CD14-positive monocyte (primary cell): Measurements from ENCODE around the gene ZP2. TPM values are rescaled to one million over a fixed set of nuclear protein-coding genes. Genes with fewer than 3 reads are reported as not detected.

ENCODE experiments used
- DNase-seq, 3 donors: peaks; one replicate each; pipeline ENCODE4 v3.0.0-alpha.2; 2011 to 2022
- H2AFZ ChIP-seq: 2 replicates; pipeline ENCODE4 v1.6.0; 2012; ENCODE audit warnings: mild to moderate bottlenecking, low read depth, low read length, inconsistent platforms; ENCODE audit not compliant: insufficient read depth, poor library complexity, severe bottlenecking
- H3K27ac ChIP-seq, 2 donors: 1 replicate in 1 of 2; 2 replicates in 1 of 2; pipeline ENCODE4 v1.5.1; 2012 to 2013; ENCODE audit warnings: low read length in 2 of 2, control low read depth in 1 of 2, inconsistent platforms in 1 of 2, low read depth in 1 of 2, mild to moderate bottlenecking in 1 of 2
- H3K27me3 ChIP-seq, 2 donors: one replicate each; pipeline versions ENCODE4 v1.6.0 to v1.6.1; 2011 to 2013; ENCODE audit warnings: low read length in 2 of 2; ENCODE audit not compliant: control insufficient read depth in 2 of 2, insufficient read depth in 2 of 2
- H3K36me3 ChIP-seq, 2 donors: replicated peaks in 1 of 2; 1 replicate in 1 of 2; 2 replicates in 1 of 2; pipeline versions ENCODE4 v1.5.1 to v1.6.1; 2012 to 2013; ENCODE audit warnings: low read length in 2 of 2, control low read depth in 1 of 2, inconsistent platforms in 1 of 2, mild to moderate bottlenecking in 1 of 2; ENCODE audit not compliant: insufficient read depth in 2 of 2, control insufficient read depth in 1 of 2
- H3K4me1 ChIP-seq, 2 donors: 1 replicate in 1 of 2; 2 replicates in 1 of 2; pipeline versions ENCODE4 v1.5.1 to v1.6.1; 2012 to 2013; ENCODE audit warnings: low read length in 2 of 2, control low read depth in 1 of 2, inconsistent platforms in 1 of 2, mild to moderate bottlenecking in 1 of 2, moderate library complexity in 1 of 2; ENCODE audit not compliant: insufficient read depth in 2 of 2, control insufficient read depth in 1 of 2
- H3K4me2 ChIP-seq: replicated peaks from 2 replicates; pipeline ENCODE3; 2012; ENCODE audit warnings: low read length, moderate library complexity, mild to moderate bottlenecking; ENCODE audit not compliant: poor library complexity, severe bottlenecking; ENCODE audit errors: extremely low read depth
- H3K4me3 ChIP-seq, 3 experiments: fragments of 200-600 bp in 1 of 3; sonication (generic) in 1 of 3; replicated peaks in 1 of 3; 1 replicate in 2 of 3; 2 replicates in 1 of 3; pipeline ENCODE4 v1.5.1; 2011 to 2013; ENCODE audit warnings: low read length in 3 of 3, mild to moderate bottlenecking in 3 of 3, control low read depth in 2 of 3, low read depth in 2 of 3, inconsistent platforms in 1 of 3, moderate library complexity in 1 of 3
- H3K79me2 ChIP-seq: 2 replicates; pipeline ENCODE4 v1.6.0; 2012; ENCODE audit warnings: mild to moderate bottlenecking, control low read depth, inconsistent platforms, low read length, moderate library complexity; ENCODE audit not compliant: insufficient read depth
- H3K9ac ChIP-seq: 2 replicates; pipeline ENCODE4 v1.6.0; 2017; ENCODE audit warnings: low read length, mild to moderate bottlenecking; ENCODE audit not compliant: insufficient read depth, poor library complexity, severe bottlenecking
- H3K9me3 ChIP-seq, 2 donors: replicated peaks in 1 of 2; 1 replicate in 1 of 2; 2 replicates in 1 of 2; pipeline versions ENCODE4 v1.5.1 to v1.6.1; 2012 to 2013; ENCODE audit warnings: low read length in 2 of 2, control low read depth in 1 of 2; ENCODE audit not compliant: control insufficient read depth in 1 of 2, insufficient read depth in 1 of 2
- H4K20me1 ChIP-seq: 2 replicates; pipeline ENCODE4 v1.6.0; 2012; ENCODE audit warnings: mild to moderate bottlenecking, low read length, control low read depth, moderate library complexity; ENCODE audit not compliant: insufficient read depth
- H3K27ac Mint-ChIP-seq, 7 donors: one replicate each; pipeline ENCODE4 v1.8.0; 2020; ENCODE audit warnings: mild to moderate bottlenecking in 7 of 7, mixed read lengths in 7 of 7, moderate library complexity in 6 of 7, inconsistent platforms in 2 of 7
- H3K27me3 Mint-ChIP-seq, 3 donors: one replicate each; pipeline ENCODE4 v1.8.0; 2021 to 2022; ENCODE audit warnings: low read depth in 3 of 3, mild to moderate bottlenecking in 3 of 3, mixed read lengths in 3 of 3, moderate library complexity in 3 of 3, inconsistent platforms in 1 of 3
- H3K36me3 Mint-ChIP-seq, 2 donors: one replicate each; pipeline ENCODE4 v1.8.0; 2020; ENCODE audit warnings: mixed read lengths in 2 of 2, inconsistent platforms in 1 of 2, mild to moderate bottlenecking in 1 of 2
- H3K4me1 Mint-ChIP-seq: one replicate; pipeline ENCODE4 v1.8.0; 2020; ENCODE audit warnings: mild to moderate bottlenecking, mixed read lengths
- H3K4me3 Mint-ChIP-seq, 2 donors: one replicate each; pipeline ENCODE4 v1.8.0; 2020; ENCODE audit warnings: mild to moderate bottlenecking in 2 of 2, mixed read lengths in 2 of 2, moderate library complexity in 1 of 2
- H3K9me3 Mint-ChIP-seq, 7 donors: one replicate each; pipeline ENCODE4 v1.8.0; 2020 to 2022; ENCODE audit warnings: mixed read lengths in 7 of 7, mild to moderate bottlenecking in 6 of 7, moderate library complexity in 6 of 7, inconsistent platforms in 2 of 7
- WGBS: methylation state at CpG from one replicate; pipeline ENCODE4 v1.1.5; 2013; ENCODE audit warnings: missing lambda C conversion rate; ENCODE audit not compliant: insufficient coverage; 5-methylcytosine and 5-hydroxymethylcytosine counted together
- intact Hi-C, 2 donors: fragments of 100-400 bp; cut with micrococcal nuclease; formaldehyde crosslinking; loops; one replicate each; pipeline versions ENCODE4 v1.15.0 to v1.15.1; 2023
- polyA plus RNA-seq, 3 donors: library from polyadenylated mRNA; depleted of rRNA in 1 of 3; unstranded in 2 of 3; stranded (reverse) in 1 of 3; fragments of 300-500 nt in 2 of 3; fragments of >200 nt in 1 of 3; fragmentation: Illumina TruSeq in 2 of 3; gene quantifications; 1 replicate in 2 of 3; 2 replicates in 1 of 3; pipeline ENCODE4 v1.2.3, GENCODE V29; 2012 to 2021
- TF ChIP-seq, protein P1 (sequence below): fragments of 200-600 bp; IDR thresholded peaks from one replicate; pipeline ENCODE4 v1.8.0; 2022; ENCODE audit warnings: antibody characterized with exemption, mild to moderate bottlenecking

The ZP2 gene
- polyA plus RNA-seq, 3 donors: not detected

DNA sequence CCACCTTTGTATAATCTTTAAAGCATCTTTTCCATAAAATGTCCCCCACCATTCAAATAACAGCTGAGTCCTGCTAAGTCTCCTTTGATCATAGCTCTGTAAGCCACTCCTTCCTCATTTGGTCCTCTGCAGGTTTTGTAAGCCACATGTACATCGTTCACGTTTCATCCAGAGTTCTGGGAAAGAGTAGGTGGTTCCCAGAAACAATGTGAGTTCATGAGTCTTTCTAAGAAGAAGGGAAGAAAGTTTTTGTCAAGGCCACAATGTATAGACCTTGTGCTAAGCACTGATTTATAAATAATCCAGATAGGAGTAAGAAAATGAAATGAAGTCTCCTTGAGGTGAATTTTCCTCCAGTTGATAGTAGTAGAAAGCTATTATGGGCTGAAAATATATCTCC is 13.4 kb upstream of the ZP2 start:
- Mint-ChIP-seq H3K27ac (no peak overlapping the region), H3K27me3 (peaks cover 9 to 34% (median 19%) of the 10 kb centered on the region in 3 donors), H3K4me1 (peaks cover 6% of the 10 kb centered on the region), H3K4me3 (no peak overlapping the region), H3K36me3 (no peaks in the 10 kb centered on the region), H3K9me3 (no peaks in the 10 kb centered on the region)
- Histone ChIP-seq H3K4me2 (no peak overlapping the region), H3K4me3 (no peak overlapping the region), H3K9me3 (no peaks in the 10 kb centered on the region), H3K4me1 (no peaks in the 10 kb centered on the region), H4K20me1 (no peaks in the 10 kb centered on the region), H3K9ac (no peak overlapping the region), H3K79me2 (no peaks in the 10 kb centered on the region), H3K36me3 (no peaks in the 10 kb centered on the region), H3K27ac (no peak overlapping the region), H3K27me3 (peaks cover 2 to 25% of the 10 kb centered on the region in 2 donors), H2AFZ (no peak overlapping the region)
- 10% methylated on average over 2 of the region's 2 CpGs for WGBS
- DNase-seq: no peak
- intact Hi-C loops: no loop called here
- TF ChIP-seq, protein P1, sequence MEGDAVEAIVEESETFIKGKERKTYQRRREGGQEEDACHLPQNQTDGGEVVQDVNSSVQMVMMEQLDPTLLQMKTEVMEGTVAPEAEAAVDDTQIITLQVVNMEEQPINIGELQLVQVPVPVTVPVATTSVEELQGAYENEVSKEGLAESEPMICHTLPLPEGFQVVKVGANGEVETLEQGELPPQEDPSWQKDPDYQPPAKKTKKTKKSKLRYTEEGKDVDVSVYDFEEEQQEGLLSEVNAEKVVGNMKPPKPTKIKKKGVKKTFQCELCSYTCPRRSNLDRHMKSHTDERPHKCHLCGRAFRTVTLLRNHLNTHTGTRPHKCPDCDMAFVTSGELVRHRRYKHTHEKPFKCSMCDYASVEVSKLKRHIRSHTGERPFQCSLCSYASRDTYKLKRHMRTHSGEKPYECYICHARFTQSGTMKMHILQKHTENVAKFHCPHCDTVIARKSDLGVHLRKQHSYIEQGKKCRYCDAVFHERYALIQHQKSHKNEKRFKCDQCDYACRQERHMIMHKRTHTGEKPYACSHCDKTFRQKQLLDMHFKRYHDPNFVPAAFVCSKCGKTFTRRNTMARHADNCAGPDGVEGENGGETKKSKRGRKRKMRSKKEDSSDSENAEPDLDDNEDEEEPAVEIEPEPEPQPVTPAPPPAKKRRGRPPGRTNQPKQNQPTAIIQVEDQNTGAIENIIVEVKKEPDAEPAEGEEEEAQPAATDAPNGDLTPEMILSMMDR: no peak

DNA sequence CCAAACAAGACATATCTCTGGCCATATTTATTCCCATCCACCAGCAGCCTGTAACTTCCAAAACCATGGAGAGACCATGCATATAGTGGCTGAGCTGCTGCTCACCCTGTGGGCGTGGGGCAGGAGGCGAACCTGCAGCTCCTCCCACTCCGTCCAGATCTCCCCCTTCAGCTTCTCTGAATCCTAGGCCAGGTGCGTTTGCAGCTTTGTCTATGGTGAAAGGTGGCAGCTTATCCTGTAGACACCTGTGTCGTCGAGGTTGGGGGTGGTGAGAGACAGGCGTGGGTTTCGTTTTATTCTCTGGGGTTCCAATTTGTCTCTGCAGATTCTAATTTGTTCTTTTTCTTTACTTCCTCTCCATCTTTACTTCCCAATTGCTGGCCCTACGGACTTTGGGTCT is 12.4 kb upstream of the ZP2 start:
- no peak overlapping the region for H3K9ac ChIP-seq
- H3K36me3 ChIP-seq: no peaks in the 10 kb centered on the region
- H3K27ac Mint-ChIP-seq: no peak overlapping the region
- intact Hi-C loops: no loop called here
- DNase-seq: no peak
- peaks cover 2 to 24% of the 10 kb centered on the region in 2 donors for H3K27me3 ChIP-seq
- H3K4me1 Mint-ChIP-seq: peaks cover 6% of the 10 kb centered on the region
- H3K4me1 ChIP-seq: no peaks in the 10 kb centered on the region
- no peak overlapping the region for H3K4me2 ChIP-seq
- no peaks in the 10 kb centered on the region for H3K36me3 Mint-ChIP-seq
- H3K27me3 Mint-ChIP-seq: peaks cover 9 to 36% (median 19%) of the 10 kb centered on the region in 3 donors
- H4K20me1 ChIP-seq: no peaks in the 10 kb centered on the region
- H3K4me3 ChIP-seq: no peak overlapping the region
- 14% methylated on average over 1 of the region's 9 CpGs for WGBS
- no peak overlapping the region for H3K4me3 Mint-ChIP-seq
- H2AFZ ChIP-seq: no peak overlapping the region
- TF ChIP-seq, protein P1: no peak
- H3K79me2 ChIP-seq: no peaks in the 10 kb centered on the region
- no peaks in the 10 kb centered on the region for H3K9me3 Mint-ChIP-seq
- no peak overlapping the region for H3K27ac ChIP-seq
- no peaks in the 10 kb centered on the region for H3K9me3 ChIP-seq
